Stimulated activated CD8-positive, alpha-beta memory T cell treated with anti-CD3 and anti-CD28 coated beads, Interleukin-7, amount 100 ng/mL, for 1 hour (primary cell): ENCODE measurements around the gene SYNRG.

Experiments used
- DNase-seq, 2 donors: peaks; one replicate each; pipeline ENCODE4 v3.0.0-alpha.2; 2020; ENCODE audit warnings: low read depth in 2 of 2

SYNRG gene

GRCh38 chr17:37604556-37604955 is 4.7 kb downstream of the SYNRG start:
- no peak for DNase-seq

GRCh38 chr17:37598145-37598544 is 11.1 kb downstream of the SYNRG start:
- no peak for DNase-seq

- no peak for DNase-seq
Measured at GRCh38 chr17:37592291-37592690, 16.9 kb downstream of the SYNRG start.

- no peak for DNase-seq
Measured at GRCh38 chr17:37585066-37585465, 24.2 kb downstream of the SYNRG start.

- DNase-seq: no peak
Measured at GRCh38 chr17:37576281-37576680, 32.9 kb downstream of the SYNRG start.

- DNase-seq: no peak
Measured at GRCh38 chr17:37574427-37574826, 34.8 kb downstream of the SYNRG start.

GRCh38 chr17:37571674-37572073 is 37.5 kb downstream of the SYNRG start:
- DNase-seq: no peak

- DNase-seq: peak in 1 of 2 donors; percentile 5
Measured at GRCh38 chr17:37570527-37571093, 38.6 kb downstream of the SYNRG start.

GRCh38 chr17:37568350-37569053 is 40.7 kb downstream of the SYNRG start:
- no peak for DNase-seq

GRCh38 chr17:37567538-37567937 is 41.7 kb downstream of the SYNRG start:
- no peak for DNase-seq

- no peak for DNase-seq
Measured at GRCh38 chr17:37567137-37567536, 42.1 kb downstream of the SYNRG start.

GRCh38 chr17:37564252-37564651 is 45.0 kb downstream of the SYNRG start:
- no peak for DNase-seq

GRCh38 chr17:37562016-37562745 is 47.0 kb downstream of the SYNRG start:
- no peak for DNase-seq

GRCh38 chr17:37558299-37558698 is 50.9 kb downstream of the SYNRG start:
- no peak for DNase-seq

GRCh38 chr17:37557482-37557881 is 51.7 kb downstream of the SYNRG start:
- no peak for DNase-seq

GRCh38 chr17:37555386-37555785 is 53.8 kb downstream of the SYNRG start:
- DNase-seq: no peak

- DNase-seq: no peak
Measured at GRCh38 chr17:37553401-37553966, 55.7 kb downstream of the SYNRG start.

GRCh38 chr17:37551788-37552187 is 57.4 kb downstream of the SYNRG start:
- no peak for DNase-seq

GRCh38 chr17:37547986-37548385 is 61.2 kb downstream of the SYNRG start:
- DNase-seq: no peak

GRCh38 chr17:37546302-37546701 is 62.9 kb downstream of the SYNRG start:
- no peak for DNase-seq

- DNase-seq: no peak
Measured at GRCh38 chr17:37545486-37545885, 63.7 kb downstream of the SYNRG start.

- no peak for DNase-seq
Measured at GRCh38 chr17:37543637-37544052, 65.6 kb downstream of the SYNRG start.
